Right forelimb (tissue), 1 donor: Measurements from ENCODE around the gene KRT37.

Experiments used
- DNase-seq: peaks from one replicate; pipeline ENCODE4 v3.0.0-alpha.2; 2018

The KRT37 gene

DNA sequence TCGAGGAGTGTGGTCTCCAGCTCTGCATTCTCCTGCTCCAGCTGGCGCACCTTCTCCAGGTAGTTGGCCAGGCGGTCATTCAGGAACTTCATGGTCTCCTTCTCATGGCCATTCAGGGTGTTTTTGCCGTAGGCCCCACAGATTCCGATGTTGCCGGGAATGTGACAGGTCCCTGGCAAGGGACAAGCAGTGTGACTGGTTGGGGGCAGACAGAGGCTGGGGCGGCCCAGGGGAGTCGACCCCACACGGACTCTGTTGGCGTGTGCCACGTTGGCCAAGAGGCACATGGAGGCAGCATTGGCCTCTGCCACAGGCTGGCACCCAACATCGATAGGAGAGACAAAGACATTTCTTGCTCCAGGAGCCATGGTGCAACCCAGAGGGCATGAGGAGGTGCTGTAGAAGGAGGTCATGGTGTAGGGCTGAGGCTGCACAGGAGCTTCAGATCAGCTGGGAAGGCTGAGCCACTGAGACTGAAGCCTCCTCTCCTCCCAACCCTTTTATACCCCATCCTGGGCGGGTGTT, at the start of gene KRT37:
TSS of gene KRT37 (minus strand) at position 475 of the 525 bp plus-strand sequence. CDS start at position 413, 62 bp downstream.
- DNase-seq = no peak

- DNase-seq = no peak
Measured at GRCh38 chr17:41468346-41468745, 44.0 kb upstream of the KRT37 start.

GRCh38 chr17:41467561-41467960, 43.2 kb upstream of the KRT37 start:
- DNase-seq = no peak

DNA sequence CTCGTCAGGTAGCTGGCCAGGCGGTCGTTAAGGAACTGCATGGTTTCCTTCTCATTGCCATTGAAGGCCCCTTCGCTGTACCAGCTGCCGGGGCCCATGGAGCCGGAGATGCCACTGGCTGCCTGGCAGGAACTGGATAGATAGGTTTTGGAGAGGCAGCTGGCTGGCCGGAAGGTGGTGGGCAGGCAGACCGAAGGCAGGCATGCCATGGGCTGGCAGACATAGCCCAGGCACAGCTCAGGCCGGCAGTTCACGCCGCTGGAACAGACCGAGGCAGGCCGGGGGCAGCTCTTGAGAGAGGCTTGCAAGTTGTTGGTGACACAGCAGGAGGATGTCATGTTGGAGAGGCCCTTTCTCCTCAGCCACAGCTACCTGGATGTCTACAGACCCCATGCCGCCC, 42.6 kb upstream of the KRT37 start, which contains the start of gene KRT32:
TSS of gene KRT32 (minus strand) at position 399 of the 400 bp plus-strand sequence. CDS start at position 338, 61 bp downstream.
- DNase-seq = no peak

GRCh38 chr17:41464682-41465081, 40.3 kb upstream of the KRT37 start:
- DNase-seq = no peak

DNA sequence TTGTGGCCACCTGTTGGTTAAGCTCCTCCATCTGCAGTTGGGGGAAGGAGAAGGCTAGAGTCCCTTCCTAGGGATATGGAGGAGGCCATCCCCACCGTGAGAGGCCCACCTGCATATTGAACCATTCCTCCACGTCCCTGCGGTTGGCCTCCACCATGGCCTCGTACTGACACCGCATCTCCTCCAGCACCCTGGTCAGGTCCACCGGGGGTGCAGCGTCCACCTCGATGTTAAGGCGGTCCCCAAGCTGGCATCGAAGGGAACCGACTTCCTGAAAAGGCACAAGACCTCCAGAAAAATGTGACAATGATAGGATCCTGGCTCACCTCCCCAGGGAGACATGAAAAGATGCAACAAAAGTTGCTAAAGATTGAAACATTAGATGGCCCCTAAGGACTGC, 39.8 kb upstream of the KRT37 start:
- no peak for DNase-seq

DNA sequence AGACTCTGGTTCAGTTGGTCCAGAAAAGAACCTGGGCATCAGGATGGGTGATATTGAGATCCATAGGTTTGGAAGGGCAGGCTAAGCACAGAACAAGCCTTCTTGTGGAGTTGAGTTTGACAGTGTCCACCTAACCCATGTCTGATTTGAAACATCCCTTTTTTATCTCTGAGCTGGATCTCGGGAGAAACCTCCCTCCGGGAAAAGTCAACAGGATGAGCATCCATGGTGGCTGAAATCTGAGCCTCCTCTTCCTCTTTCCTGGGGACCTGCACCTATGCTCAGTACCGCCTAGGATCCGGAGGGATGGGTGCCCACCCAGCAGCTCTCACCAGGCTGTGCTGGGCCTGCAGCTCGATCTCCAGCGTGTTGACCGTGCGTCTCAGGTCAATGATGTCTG, 39.4 kb upstream of the KRT37 start:
- DNase-seq = no peak

GRCh38 chr17:41462705-41463104, 38.3 kb upstream of the KRT37 start:
- DNase-seq = no peak

DNA sequence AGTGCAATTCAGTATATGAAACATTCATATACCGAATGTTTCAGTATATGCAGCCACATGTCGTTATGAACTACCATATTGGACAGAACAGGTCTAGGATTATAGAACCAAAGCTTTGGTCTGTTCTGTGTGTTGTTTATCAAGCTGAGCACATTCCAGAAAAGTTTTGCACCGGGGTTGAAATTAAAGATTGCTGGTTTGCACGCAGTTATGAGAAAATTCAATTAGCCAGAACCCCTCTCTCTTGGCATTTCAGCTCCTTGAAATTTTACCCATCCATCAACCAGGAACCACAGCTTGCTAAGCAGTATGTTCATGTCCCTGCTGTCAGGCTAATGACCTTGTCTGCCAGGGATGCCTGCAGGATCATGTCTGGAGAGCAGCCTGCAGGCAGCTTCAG, 33.3 kb upstream of the KRT37 start:
- DNase-seq = no peak

GRCh38 chr17:41456204-41456603, 31.8 kb upstream of the KRT37 start:
- no peak for DNase-seq

GRCh38 chr17:41455236-41455635, 30.9 kb upstream of the KRT37 start:
- DNase-seq = no peak

GRCh38 chr17:41453066-41453465, 28.7 kb upstream of the KRT37 start:
- no peak for DNase-seq

DNA sequence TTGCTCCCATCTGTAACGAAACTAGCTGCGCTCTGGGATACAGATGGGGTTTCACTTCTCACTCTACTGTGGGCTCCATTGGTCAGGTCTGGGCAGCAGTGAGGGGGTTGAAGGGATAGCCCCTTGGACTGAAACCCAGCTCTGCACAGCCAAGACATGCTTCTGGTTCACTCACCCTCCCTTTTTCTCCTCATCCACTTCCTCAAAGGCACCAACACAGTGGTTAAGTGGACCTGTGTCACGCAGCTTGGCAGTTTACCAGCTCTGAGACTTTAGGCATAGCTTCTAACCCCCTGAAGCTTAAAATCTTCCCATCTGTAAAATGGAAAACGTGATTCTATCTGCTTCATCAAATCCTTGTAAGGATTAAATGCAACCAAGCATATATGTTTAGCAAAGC, 27.9 kb upstream of the KRT37 start:
- no peak for DNase-seq

DNA sequence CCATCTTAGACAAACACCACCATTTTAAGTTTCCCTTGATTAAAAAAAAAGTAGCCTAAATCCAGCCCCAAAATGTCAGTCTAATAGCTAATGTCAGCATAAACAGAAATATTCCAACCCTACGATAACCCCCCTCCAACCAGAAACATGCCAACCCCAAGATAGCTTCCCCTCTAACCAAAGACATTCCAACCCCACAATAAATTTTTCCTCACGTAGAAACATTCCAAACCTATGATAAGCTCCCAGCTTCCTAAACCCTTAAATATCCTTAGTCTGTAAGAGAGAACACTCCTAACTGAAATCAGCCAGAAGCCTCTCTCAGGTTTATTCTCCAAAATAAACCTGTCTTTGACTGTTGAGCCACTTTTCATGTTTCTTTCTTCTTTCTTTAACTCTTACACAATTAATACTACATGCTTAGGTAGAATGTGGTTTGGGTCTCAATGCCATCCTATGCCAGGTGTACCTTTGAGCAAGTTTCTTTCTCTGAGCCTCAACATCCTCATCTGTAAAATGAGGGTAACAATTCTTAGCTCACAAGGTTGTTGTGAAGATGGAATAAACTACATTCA, 26.9 kb upstream of the KRT37 start:
- no peak for DNase-seq

DNA sequence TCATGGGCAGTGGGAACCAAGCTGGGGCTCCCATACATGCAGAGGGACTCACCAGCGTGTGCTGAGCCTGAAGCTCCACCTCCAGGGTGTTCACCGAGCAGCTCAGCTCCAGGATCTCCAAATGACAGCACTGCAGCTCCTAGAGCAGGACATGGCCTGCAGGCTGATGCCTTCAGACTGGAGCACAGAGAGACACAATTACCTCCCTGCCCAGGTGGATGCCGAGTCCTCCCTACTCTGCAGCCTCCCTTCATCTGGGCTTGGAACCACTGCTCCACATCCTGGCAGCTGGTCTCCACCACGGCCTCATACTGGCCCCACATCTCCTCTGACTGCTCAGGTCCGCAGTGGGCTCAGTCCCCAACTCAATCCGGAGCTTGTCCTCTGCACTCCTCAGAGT, 24.6 kb upstream of the KRT37 start:
- no peak for DNase-seq

- no peak for DNase-seq
Measured at GRCh38 chr17:41448506-41448905, 24.1 kb upstream of the KRT37 start.

GRCh38 chr17:41446806-41447205, 22.4 kb upstream of the KRT37 start:
- DNase-seq = no peak

- no peak for DNase-seq
Measured at GRCh38 chr17:41444640-41445039, 20.3 kb upstream of the KRT37 start.

DNA sequence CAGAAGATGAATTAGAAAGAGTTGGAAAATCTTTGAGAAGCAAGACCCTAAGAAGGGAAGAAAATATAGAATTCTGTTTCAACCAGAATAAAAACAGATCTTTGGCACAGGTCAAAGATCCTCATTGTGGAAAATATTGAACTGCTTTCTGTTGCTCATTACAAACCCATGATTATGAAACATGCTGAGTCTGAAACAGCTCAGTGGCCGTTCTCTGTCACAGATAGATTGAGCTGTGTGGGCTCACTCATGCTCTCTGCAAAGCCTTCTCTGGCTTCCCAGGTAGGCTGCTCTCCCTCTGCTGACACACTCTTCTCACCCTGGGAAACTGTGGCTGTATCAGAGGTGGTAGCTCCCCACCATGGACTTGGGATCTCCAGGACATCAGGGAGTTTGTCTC, 19.8 kb upstream of the KRT37 start:
- DNase-seq = no peak

DNA sequence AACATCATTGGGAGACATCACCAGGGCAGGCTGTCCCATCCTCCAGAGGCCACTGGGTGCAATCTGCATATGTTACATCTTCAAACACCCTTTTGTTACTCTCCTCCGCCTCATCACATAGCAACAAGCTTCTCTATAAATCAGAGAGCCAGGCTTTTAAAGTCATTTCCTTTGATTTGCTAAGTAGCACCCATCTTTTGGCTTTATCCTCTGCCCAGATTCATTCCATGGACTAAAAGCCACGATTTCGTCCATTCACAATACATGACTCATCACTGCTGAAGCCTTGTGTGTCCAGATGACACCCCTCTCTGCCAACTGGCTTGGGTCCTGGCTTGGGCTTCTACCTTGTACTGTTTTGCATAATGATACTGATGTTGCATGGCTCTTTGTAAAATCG, 18.4 kb upstream of the KRT37 start:
- DNase-seq = no peak

- no peak for DNase-seq
Measured at GRCh38 chr17:41440531-41441033, 16.2 kb upstream of the KRT37 start, which contains the start of gene KRT38. Gene KRT38, minus strand, starts transcription at chr17:41440983. Its CDS starts 62 bp downstream, at chr17:41440921.

- no peak for DNase-seq
Measured at GRCh38 chr17:41439375-41439774, 15.0 kb upstream of the KRT37 start.

GRCh38 chr17:41437769-41438168, 13.4 kb upstream of the KRT37 start:
- DNase-seq = no peak

DNA sequence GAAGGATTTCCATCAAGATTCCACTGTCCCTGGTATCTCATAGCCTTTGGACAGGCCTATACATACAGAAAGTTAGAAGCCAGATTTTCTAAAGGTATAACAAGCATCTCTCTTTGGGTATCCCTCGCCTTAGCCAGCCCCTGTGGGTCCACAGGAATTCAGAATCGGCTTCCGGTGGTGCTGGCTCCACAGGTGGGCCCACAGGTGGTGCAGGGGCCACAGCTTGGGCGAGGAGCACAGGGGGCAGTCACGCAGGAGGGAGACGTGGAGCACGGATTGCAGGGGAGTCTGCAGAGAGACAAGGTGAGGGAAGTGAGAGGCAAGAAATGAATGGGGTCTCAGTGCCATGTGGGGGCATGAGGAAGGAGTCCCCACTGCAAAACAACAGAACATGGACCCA, 12.9 kb upstream of the KRT37 start:
- no peak for DNase-seq

- no peak for DNase-seq
Measured at GRCh38 chr17:41434415-41434814, 10.0 kb upstream of the KRT37 start.
